GM12872 (cell line): ENCODE measurements around the gene ZNF747.

ENCODE experiments used
- CTCF ChIP-seq: IDR thresholded peaks from 3 replicates; pipeline ENCODE4 v1.5.1; 2011; ENCODE audit warnings: low read depth, mild to moderate bottlenecking, low read length, moderate library complexity; ENCODE audit not compliant: insufficient read depth

ZNF747 gene

GRCh38 chr16:30555315-30556124, 20.9 kb upstream of the ZNF747 start:
- no peak for TF ChIP-seq CTCF

- TF ChIP-seq CTCF = no peak
Measured at GRCh38 chr16:30554557-30555314, 20.1 kb upstream of the ZNF747 start.

GRCh38 chr16:30553393-30553899, 18.8 kb upstream of the ZNF747 start:
- TF ChIP-seq CTCF = no peak

GRCh38 chr16:30552956-30553355, 18.3 kb upstream of the ZNF747 start:
- no peak for TF ChIP-seq CTCF

GRCh38 chr16:30551781-30552180, 17.1 kb upstream of the ZNF747 start:
- TF ChIP-seq CTCF = no peak

- TF ChIP-seq CTCF = no peak
Measured at GRCh38 chr16:30548416-30549253, 14.0 kb upstream of the ZNF747 start.

- TF ChIP-seq CTCF = no peak
Measured at GRCh38 chr16:30546115-30546514, 11.5 kb upstream of the ZNF747 start.
